Measurements from ENCODE around the gene OPALIN.

Gene OPALIN

GRCh38 chr10:96371356-96371755, 12.6 kb upstream of the OPALIN start:
- no peak for DNase-seq

- peak; percentile 59 for DNase-seq
These were observed 11.9 kb upstream of the OPALIN start for GRCh38 chr10:96370584-96371157.

- no peak for DNase-seq
These were observed 11.2 kb upstream of the OPALIN start for GRCh38 chr10:96369890-96370583.

DNA sequence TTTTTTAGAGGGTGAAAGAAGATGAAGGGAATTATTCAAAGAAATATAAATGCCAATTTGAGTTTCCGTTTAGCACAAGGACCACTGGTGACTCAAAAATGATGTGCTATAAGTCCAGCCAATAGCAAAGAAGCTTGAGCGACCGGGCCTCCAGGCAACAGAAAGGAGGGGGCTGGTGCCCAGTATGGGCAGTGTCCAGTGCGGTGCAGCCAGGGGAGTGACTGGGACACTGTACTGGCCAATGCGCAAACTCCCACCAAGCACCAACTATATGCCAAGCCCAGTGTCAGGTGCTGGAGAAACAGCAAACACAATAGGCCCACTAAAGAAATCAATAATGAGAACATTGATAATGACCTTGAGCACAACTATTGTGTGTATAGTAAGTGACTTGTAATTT, 10.2 kb upstream of the OPALIN start:
- no peak for DNase-seq

- no peak for DNase-seq
These were observed 8.7 kb upstream of the OPALIN start for GRCh38 chr10:96367470-96367869.

- DNase-seq = no peak
These were observed 7.7 kb upstream of the OPALIN start for GRCh38 chr10:96366508-96366907.

DNA sequence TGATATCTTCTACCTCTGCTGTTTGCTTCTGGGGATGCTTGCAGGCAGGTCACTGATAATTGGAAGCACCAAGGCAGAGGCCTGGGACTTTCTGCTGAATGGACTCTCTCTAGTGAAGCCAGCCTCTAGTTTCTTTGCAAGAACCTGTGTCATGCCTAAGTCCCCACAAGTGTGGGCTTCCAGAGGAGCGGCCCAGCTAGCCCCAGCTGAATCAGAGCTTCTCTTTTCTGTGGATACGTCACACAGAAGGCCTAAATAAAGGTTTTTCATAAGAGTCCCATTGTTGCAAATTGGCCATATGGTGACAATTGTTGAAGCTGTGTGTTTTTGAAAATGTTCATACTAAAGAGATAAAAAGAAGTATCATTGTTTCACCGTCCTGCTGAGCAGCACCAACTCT, 6.8 kb upstream of the OPALIN start:
- no peak for DNase-seq

GRCh38 chr10:96360766-96361165, 2.0 kb upstream of the OPALIN start:
- no peak for DNase-seq

DNA sequence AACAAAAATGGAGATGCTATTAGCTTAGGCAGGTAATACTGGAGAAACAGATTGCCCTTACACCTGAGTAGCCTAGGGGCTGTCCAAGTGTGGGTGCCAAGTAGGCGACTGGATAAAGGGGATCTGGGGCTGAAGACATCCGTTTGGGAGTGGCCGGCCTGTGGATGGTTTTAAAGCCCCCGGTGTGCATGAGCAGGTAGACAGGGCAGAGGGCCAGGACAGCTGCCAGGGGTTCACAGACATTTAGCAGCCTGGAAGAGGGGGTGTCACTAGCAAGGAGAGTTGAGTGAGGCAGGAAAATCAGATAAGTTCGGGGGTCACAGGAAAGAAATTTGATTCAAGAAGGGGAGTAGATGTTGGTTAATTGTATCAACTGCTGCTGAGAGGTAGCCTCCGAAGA, 1.5 kb upstream of the OPALIN start:
- DNase-seq = no peak

DNA sequence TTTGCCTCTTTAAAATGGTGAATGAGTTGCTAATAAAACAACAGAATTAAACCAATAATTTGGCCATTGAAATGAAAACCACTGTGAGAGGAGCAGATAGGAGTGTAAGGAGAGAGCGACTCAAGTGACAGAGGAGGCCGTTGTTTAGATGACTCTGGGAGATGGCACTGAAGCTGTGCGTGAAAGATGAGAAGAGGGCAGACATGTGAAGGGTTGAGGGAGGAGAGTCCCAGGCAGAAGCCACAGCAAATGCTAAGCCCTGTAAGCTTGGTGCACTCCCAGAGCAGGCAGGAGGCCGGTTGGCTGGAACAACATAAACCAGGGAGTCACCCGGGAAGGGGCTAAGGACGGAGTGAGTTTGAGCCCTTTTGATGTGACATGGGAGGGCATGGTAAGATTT, 814 bp upstream of the OPALIN start:
- no peak for DNase-seq

- no peak for DNase-seq
These were observed 1.7 kb downstream of the OPALIN start for GRCh38 chr10:96357038-96357620.

DNA sequence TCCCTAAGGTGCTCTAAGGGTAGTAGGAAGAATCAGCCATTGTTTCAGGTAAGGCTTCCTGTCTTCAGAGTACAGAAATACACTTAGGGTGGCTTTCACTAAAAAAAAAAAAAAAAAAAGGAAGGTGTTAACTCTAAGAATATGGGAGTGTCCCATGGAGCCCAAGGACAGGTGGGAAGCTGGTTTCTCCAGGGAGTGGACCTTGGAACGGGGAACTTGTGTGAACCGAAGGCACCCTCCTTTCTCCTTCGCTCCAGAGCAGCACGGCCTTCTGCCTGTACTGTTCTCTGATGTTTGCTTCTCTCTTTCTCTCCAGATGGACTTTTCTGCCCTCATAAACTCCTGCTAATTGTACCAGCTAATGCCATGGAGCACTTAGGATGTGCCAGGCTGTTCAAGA, 6.2 kb downstream of the OPALIN start:
- DNase-seq = no peak

DNA sequence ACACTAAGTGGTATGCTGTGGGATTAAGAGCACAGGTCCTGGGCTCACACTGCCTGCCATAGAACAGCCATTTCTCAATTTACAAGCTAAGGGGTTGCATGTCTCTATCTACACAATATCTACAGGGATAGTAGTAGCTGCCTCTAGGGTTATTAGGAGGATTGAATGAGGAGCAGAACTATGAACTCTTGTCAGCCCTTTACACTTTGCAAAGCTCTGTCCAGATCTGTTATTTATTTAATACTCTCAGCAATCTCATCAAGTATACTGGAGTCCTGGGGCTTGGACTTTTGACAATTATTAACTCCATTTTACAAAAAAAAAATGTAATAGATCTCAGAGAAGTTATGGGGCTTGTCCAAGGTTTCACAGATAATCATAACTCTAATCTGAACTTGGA, 6.8 kb downstream of the OPALIN start:
- DNase-seq = no peak

DNA sequence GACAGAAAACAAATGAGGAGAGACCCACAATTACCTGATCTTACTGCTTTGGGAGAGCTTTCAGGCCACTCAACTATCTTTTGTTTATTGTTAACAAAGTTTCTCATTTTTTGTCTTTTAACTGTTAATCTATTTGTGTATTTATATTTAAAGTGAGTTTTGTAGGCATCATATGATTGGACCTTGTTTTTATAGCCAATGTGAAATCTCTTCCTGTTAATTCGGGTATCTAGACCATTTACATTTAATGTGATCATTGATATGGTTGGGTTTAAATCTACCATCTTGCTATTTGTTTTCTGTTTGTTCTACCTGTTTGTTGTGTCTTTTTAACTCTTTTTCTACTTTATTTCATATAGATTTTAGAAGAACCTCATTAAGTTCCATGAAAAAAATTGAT, 12.5 kb downstream of the OPALIN start:
- DNase-seq = no peak

GRCh38 chr10:96345222-96345621, 13.6 kb downstream of the OPALIN start:
- no peak for DNase-seq

DNA sequence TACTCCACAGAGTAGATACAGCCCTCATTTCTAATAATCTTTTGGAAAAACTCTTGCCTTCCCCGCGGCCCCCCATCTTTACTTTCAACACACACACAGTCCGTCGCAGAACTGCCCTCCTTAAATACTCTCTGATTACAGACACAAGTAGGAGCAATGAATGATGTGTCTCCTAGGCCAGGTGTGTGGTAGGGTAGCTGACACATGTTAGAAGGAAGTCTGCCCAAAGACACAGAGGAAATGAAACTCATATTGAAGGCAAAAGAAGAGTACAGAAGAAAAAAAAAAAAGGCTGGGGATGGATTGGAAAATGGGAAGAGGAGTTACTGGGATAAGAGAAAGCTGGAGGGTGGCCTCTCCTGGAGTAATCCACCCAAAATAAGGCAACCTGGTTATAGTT, 14.6 kb downstream of the OPALIN start:
- DNase-seq = no peak

- no peak for DNase-seq
These were observed 16.4 kb downstream of the OPALIN start for GRCh38 chr10:96342402-96342801.

- DNase-seq = no peak
These were observed 17.3 kb downstream of the OPALIN start for GRCh38 chr10:96341219-96342182.

DNA sequence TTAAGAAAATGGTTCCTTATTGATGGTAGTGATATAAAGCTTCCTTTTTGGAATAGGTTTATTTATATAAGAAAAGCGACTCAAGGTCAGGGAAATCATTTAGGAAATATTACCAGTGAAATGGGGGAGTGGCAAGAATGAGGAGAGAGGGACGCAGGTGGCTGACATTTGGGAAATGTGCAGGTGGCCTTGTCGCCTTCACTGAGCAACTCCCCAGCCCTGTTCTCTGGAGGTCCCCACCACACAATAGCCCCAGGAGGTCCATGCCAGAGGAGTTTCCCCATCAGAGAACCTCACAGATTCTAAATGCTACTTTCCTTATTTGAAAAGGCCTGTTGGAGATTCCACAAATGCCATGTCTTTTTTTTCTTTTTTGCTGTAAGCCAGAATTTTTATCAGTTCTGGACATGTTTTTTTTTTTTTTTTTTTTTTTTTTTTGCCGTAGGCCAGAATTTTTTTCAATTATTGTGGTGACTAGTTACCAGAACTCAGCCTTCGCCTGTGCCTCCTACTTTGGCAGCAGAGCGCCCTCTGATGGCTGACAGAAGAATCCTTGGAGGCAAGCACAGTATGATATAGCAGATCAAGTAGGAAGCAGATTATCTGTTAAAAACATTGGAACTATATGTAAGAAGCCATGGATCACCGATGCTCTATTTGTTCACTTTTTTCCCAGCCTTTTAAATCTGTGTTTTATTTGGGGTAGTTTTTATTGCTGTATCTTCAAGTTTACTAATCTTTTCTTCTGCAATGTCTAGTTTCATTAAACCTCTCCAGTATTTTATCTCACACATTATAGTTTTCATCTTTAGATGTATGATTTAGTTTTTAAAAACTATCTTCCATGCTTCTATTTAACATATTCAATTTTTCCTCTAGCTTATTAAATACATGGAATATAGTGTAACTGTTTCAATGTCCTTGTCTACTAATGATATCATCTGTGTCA, 18.6 kb downstream of the OPALIN start:
- DNase-seq = peak; percentile 80

- DNase-seq = no peak
These were observed 19.4 kb downstream of the OPALIN start for GRCh38 chr10:96339383-96339782.

- DNase-seq = no peak
These were observed 20.4 kb downstream of the OPALIN start for GRCh38 chr10:96338279-96338925.

DNA sequence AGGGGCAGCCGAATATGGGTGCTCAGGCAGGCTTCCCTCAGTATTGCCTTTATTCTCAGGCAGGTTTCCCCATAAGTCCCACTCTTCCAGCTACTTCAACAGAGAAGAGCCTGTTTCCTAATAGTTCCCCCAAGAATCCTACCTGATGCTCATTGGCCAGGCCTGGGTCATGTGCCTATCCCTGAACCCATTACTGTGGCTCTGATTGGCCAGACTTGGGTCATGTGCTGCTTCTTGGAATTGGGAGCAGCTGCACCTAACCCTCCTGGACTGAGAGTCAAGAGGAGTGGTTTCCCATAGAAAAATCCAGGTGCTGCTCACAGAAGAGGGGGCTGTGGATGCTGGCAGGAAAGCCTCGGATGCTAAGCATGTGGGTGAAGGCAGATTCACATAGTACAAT, 21.7 kb downstream of the OPALIN start:
- DNase-seq = no peak

All from NCI-H510A treated with DMSO at 0.1 percent for 48 hours (cell line).